Large intestine (tissue), 12 donors: Measurements from ENCODE around the gene TSFM. TPM values are rescaled to one million over a fixed set of nuclear protein-coding genes. Genes with fewer than 3 reads are reported as not detected.

Source experiments
- DNase-seq, 2 donors: peaks; one replicate each; pipeline versions ENCODE4 v3.0.0 to v3.0.0-alpha.2; 2013
- H3K27ac ChIP-seq: one replicate; pipeline ENCODE4 v1.5.1; 2013; ENCODE audit warnings: low read length
- H3K27me3 ChIP-seq: 2 replicates; pipeline ENCODE4 v1.6.1; 2013; ENCODE audit warnings: low read length; ENCODE audit not compliant: control insufficient read depth, insufficient read depth
- H3K36me3 ChIP-seq: 2 replicates; pipeline ENCODE4 v1.6.1; 2013; ENCODE audit warnings: low read length; ENCODE audit not compliant: control insufficient read depth, insufficient read depth
- H3K4me1 ChIP-seq: one replicate; pipeline ENCODE4 v1.6.1; 2013; ENCODE audit warnings: low read length; ENCODE audit not compliant: control insufficient read depth, insufficient read depth
- H3K4me3 ChIP-seq: one replicate; pipeline ENCODE4 v1.5.1; 2013; ENCODE audit warnings: low read length
- H3K9me3 ChIP-seq: one replicate; pipeline ENCODE4 v1.6.1; 2013; ENCODE audit warnings: mild to moderate bottlenecking, low read depth, low read length, moderate library complexity; ENCODE audit not compliant: control insufficient read depth
- WGBS: methylation state at CpG from one replicate; pipeline ENCODE4 v1.1.5; 2013; ENCODE audit warnings: low lambda C conversion rate; ENCODE audit not compliant: insufficient coverage; 5-methylcytosine and 5-hydroxymethylcytosine counted together
- long read RNA-seq, 11 donors: transcript quantifications; one replicate each; lab custom pipeline, GENCODE V29; 2026
- polyA plus RNA-seq: library from polyadenylated mRNA; unstranded; fragments of 120-200 nt; gene quantifications from one replicate; pipeline ENCODE4 v1.2.1, GENCODE V29; 2013

The TSFM gene
- polyA plus RNA-seq = 36.0 TPM
- long read RNA-seq, donor 1, transcript TSFM-204 (6 exons, 2,192 nt) = major isoform, 7 of 8 reads
- long read RNA-seq, donor 1, partial matches to known transcripts = 0 of 8 reads
- long read RNA-seq, donor 1, other reads (novel, unspliced or antisense) = 0 of 8 reads
- long read RNA-seq, donor 2, transcript TSFM-204 (6 exons, 2,192 nt) = major isoform, 16 of 17 reads
- long read RNA-seq, donor 2, partial matches to known transcripts = 0 of 17 reads
- long read RNA-seq, donor 2, other reads (novel, unspliced or antisense) = 0 of 17 reads
- long read RNA-seq, donor 3 = 0 reads
- long read RNA-seq, donor 4, partial matches to known transcripts = 0 of 3 reads
- long read RNA-seq, donor 4, other reads (novel, unspliced or antisense) = 0 of 3 reads
- long read RNA-seq, donor 5, transcript TSFM-204 (6 exons, 2,192 nt) = major isoform, 8 of 8 reads
- long read RNA-seq, donor 5, partial matches to known transcripts = 0 of 8 reads
- long read RNA-seq, donor 5, other reads (novel, unspliced or antisense) = 0 of 8 reads
- long read RNA-seq, donor 6, transcript TSFM-204 (6 exons, 2,192 nt) = major isoform, 9 of 23 reads
- long read RNA-seq, donor 6, partial matches to known transcripts = 14 of 23 reads
- long read RNA-seq, donor 6, other reads (novel, unspliced or antisense) = 0 of 23 reads
- long read RNA-seq, donor 7, transcript TSFM-204 (6 exons, 2,192 nt) = major isoform, 9 of 10 reads
- long read RNA-seq, donor 7, partial matches to known transcripts = 0 of 10 reads
- long read RNA-seq, donor 7, other reads (novel, unspliced or antisense) = 0 of 10 reads
- long read RNA-seq, donor 8, transcript TSFM-204 (6 exons, 2,192 nt) = major isoform, 20 of 20 reads
- long read RNA-seq, donor 8, partial matches to known transcripts = 0 of 20 reads
- long read RNA-seq, donor 8, other reads (novel, unspliced or antisense) = 0 of 20 reads
- long read RNA-seq, donor 9, transcript TSFM-204 (6 exons, 2,192 nt) = major isoform, 11 of 16 reads
- long read RNA-seq, donor 9, partial matches to known transcripts = 5 of 16 reads
- long read RNA-seq, donor 9, other reads (novel, unspliced or antisense) = 0 of 16 reads
- long read RNA-seq, donor 10, transcript TSFM-204 (6 exons, 2,192 nt) = major isoform, 10 of 26 reads
- long read RNA-seq, donor 10, partial matches to known transcripts = 15 of 26 reads
- long read RNA-seq, donor 10, other reads (novel, unspliced or antisense) = 0 of 26 reads
- long read RNA-seq, donor 11, transcript TSFM-204 (6 exons, 2,192 nt) = major isoform, 8 of 8 reads
- long read RNA-seq, donor 11, partial matches to known transcripts = 0 of 8 reads
- long read RNA-seq, donor 11, other reads (novel, unspliced or antisense) = 0 of 8 reads

- Histone ChIP-seq H3K36me3 (peaks cover 25% of the 10 kb centered on the region), H3K9me3 (no peaks in the 10 kb centered on the region), H3K4me1 (peaks cover 10% of the 10 kb centered on the region), H3K4me3 (peak within 1 kb of the TSS; percentile 99), H3K27ac (peak within 1 kb of the TSS; percentile 55), H3K27me3 (no peaks in the 10 kb centered on the region)
- WGBS = no CpG with 5 or more reads among the region's 45 CpGs
- DNase-seq = peak; percentile 91 to 94
Observed at GRCh38 chr12:57782608-57783465, at the start of gene TSFM. TSFM (plus strand) TSS chr12:57782787; CDS start chr12:57782802, 15 bp downstream.

- Histone ChIP-seq H3K4me3 (no peak overlapping the region), H3K27me3 (peaks cover 98% of the 10 kb centered on the region), H3K36me3 (no peaks in the 10 kb centered on the region), H3K4me1 (peaks cover 8% of the 10 kb centered on the region), H3K9me3 (peaks cover 7% of the 10 kb centered on the region), H3K27ac (no peak overlapping the region)
- WGBS = no CpG with 5 or more reads among the region's 6 CpGs
- DNase-seq = no peak
Observed at GRCh38 chr12:57733928-57734327, 48.7 kb upstream of the TSFM start.

- WGBS = no CpG with 5 or more reads among the region's 4 CpGs
- Histone ChIP-seq H3K27me3 (peaks cover 98% of the 10 kb centered on the region), H3K4me1 (peaks cover 8% of the 10 kb centered on the region)
Observed at GRCh38 chr12:57734591-57734990, 48.0 kb upstream of the TSFM start.

GRCh38 chr12:57735198-57735855 is 47.3 kb upstream of the TSFM start:
- no CpG with 5 or more reads among the region's 8 CpGs for WGBS
- no peak for DNase-seq
- no peak overlapping the region for H3K4me3 ChIP-seq
- H3K9me3 ChIP-seq = peaks cover 7% of the 10 kb centered on the region
- peaks cover 98% of the 10 kb centered on the region for H3K27me3 ChIP-seq
- H3K27ac ChIP-seq = no peak overlapping the region
- H3K36me3 ChIP-seq = no peaks in the 10 kb centered on the region
- H3K4me1 ChIP-seq = peaks cover 8% of the 10 kb centered on the region

More at GRCh38 chr12:57734591-57734990, 48.0 kb upstream of the TSFM start:
- Histone ChIP-seq H3K4me3 (no peak overlapping the region), H3K36me3 (no peaks in the 10 kb centered on the region), H3K27ac (no peak overlapping the region), H3K9me3 (peaks cover 7% of the 10 kb centered on the region)
- DNase-seq = no peak

- Histone ChIP-seq H3K27me3 (peaks cover 98% of the 10 kb centered on the region), H3K4me3 (no peak overlapping the region), H3K4me1 (peaks cover 8% of the 10 kb centered on the region), H3K9me3 (peaks cover 7% of the 10 kb centered on the region), H3K36me3 (no peaks in the 10 kb centered on the region), H3K27ac (no peak overlapping the region)
- whole genome bisulfite sequencing = no CpG with 5 or more reads among the region's 49 CpGs
- no peak for DNase-seq
Observed at GRCh38 chr12:57735952-57736740, 46.4 kb upstream of the TSFM start.

GRCh38 chr12:57736741-57737466 is 45.7 kb upstream of the TSFM start:
- no peaks in the 10 kb centered on the region for H3K36me3 ChIP-seq
- DNase-seq = no peak
- WGBS = no CpG with 5 or more reads among the region's 31 CpGs
- H3K9me3 ChIP-seq = peaks cover 7% of the 10 kb centered on the region
- H3K4me3 ChIP-seq = no peak overlapping the region
- H3K27ac ChIP-seq = no peak overlapping the region
- H3K27me3 ChIP-seq = peaks cover 98% of the 10 kb centered on the region
- peaks cover 8% of the 10 kb centered on the region for H3K4me1 ChIP-seq

GRCh38 chr12:57737467-57738460 is 44.8 kb upstream of the TSFM start:
- peaks cover 7% of the 10 kb centered on the region for H3K9me3 ChIP-seq
- no peak for DNase-seq
- H3K27me3 ChIP-seq = peaks cover 97% of the 10 kb centered on the region
- no peak overlapping the region for H3K27ac ChIP-seq
- H3K4me3 ChIP-seq = no peak overlapping the region
- H3K36me3 ChIP-seq = no peaks in the 10 kb centered on the region
- WGBS = no CpG with 5 or more reads among the region's 110 CpGs
- peaks cover 8% of the 10 kb centered on the region for H3K4me1 ChIP-seq
